Amniotic epithelial cell (primary cell): ENCODE data around the gene UBE2E3.
"Not testable (repeated sequence)": the region's sequence is repeated elsewhere in the genome, so short reads cannot be mapped to it uniquely, and the experiment has no call there.

Experiments used
- DNase-seq: peaks from one replicate; pipeline ENCODE4 v3.0.0-alpha.2; 2010; ENCODE audit warnings: low read depth

UBE2E3 gene

GRCh38 chr2:181025004-181025403 lies 44.6 kb downstream of the UBE2E3 start:
- DNase-seq = peak; percentile 18

GRCh38 chr2:181036445-181036844 lies 56.0 kb downstream of the UBE2E3 start:
- no peak for DNase-seq

- DNase-seq = peak; percentile 82
Observed at GRCh38 chr2:181036848-181037603, 56.6 kb downstream of the UBE2E3 start.

- peak; percentile 67 for DNase-seq
Observed at GRCh38 chr2:181037922-181038321, 57.5 kb downstream of the UBE2E3 start.

GRCh38 chr2:181038796-181039195 lies 58.4 kb downstream of the UBE2E3 start:
- DNase-seq = no peak

- not testable (repeated sequence) for DNase-seq
Observed at GRCh38 chr2:181040839-181041238, 60.4 kb downstream of the UBE2E3 start.

GRCh38 chr2:181041661-181042060 lies 61.3 kb downstream of the UBE2E3 start:
- no peak for DNase-seq

GRCh38 chr2:181042706-181043105 lies 62.3 kb downstream of the UBE2E3 start:
- no peak for DNase-seq

GRCh38 chr2:181046833-181047232 lies 66.4 kb downstream of the UBE2E3 start:
- no peak for DNase-seq

GRCh38 chr2:181047829-181048228 lies 67.4 kb downstream of the UBE2E3 start:
- DNase-seq = no peak

- no peak for DNase-seq
Observed at GRCh38 chr2:181051861-181052522, 71.6 kb downstream of the UBE2E3 start.

GRCh38 chr2:181052523-181052891 lies 72.1 kb downstream of the UBE2E3 start:
- no peak for DNase-seq

GRCh38 chr2:181054256-181054655 lies 73.9 kb downstream of the UBE2E3 start:
- DNase-seq = no peak

- peak; percentile 39 for DNase-seq
Observed at GRCh38 chr2:181054843-181055242, 74.4 kb downstream of the UBE2E3 start.

- peak; percentile 35 for DNase-seq
Observed at GRCh38 chr2:181058378-181059269, 78.2 kb downstream of the UBE2E3 start.

GRCh38 chr2:181063696-181064095 lies 83.3 kb downstream of the UBE2E3 start:
- DNase-seq = no peak

- DNase-seq = no peak
Observed at GRCh38 chr2:181065458-181065857, 85.1 kb downstream of the UBE2E3 start.

- DNase-seq = no peak
Observed at GRCh38 chr2:181066333-181066732, 85.9 kb downstream of the UBE2E3 start.

- peak; percentile 77 for DNase-seq
Observed at GRCh38 chr2:181070119-181070835, 89.9 kb downstream of the UBE2E3 start.

- DNase-seq = no peak
Observed at GRCh38 chr2:181070836-181071200, 90.4 kb downstream of the UBE2E3 start.

GRCh38 chr2:181072486-181073235 lies 92.3 kb downstream of the UBE2E3 start:
- DNase-seq = peak; percentile 71
